Breast epithelium (tissue), 3 donors: ENCODE data around the gene SELE.

Experiments used
- POLR2AphosphoS5 ChIP-seq, 3 donors: sonication (generic); formaldehyde crosslinking; IDR thresholded peaks; one replicate each; pipeline ENCODE4 v1.6.1; 2017; ENCODE audit warnings: antibody characterized with exemption in 3 of 3
- TF ChIP-seq, protein P1 (sequence below), 3 donors: fragments of 450-650 bp; IDR thresholded peaks; one replicate each; pipeline ENCODE4 v1.5.1; 2016 to 2017; ENCODE audit warnings: antibody characterized with exemption in 3 of 3, mild to moderate bottlenecking in 3 of 3, moderate library complexity in 3 of 3

DNA sequence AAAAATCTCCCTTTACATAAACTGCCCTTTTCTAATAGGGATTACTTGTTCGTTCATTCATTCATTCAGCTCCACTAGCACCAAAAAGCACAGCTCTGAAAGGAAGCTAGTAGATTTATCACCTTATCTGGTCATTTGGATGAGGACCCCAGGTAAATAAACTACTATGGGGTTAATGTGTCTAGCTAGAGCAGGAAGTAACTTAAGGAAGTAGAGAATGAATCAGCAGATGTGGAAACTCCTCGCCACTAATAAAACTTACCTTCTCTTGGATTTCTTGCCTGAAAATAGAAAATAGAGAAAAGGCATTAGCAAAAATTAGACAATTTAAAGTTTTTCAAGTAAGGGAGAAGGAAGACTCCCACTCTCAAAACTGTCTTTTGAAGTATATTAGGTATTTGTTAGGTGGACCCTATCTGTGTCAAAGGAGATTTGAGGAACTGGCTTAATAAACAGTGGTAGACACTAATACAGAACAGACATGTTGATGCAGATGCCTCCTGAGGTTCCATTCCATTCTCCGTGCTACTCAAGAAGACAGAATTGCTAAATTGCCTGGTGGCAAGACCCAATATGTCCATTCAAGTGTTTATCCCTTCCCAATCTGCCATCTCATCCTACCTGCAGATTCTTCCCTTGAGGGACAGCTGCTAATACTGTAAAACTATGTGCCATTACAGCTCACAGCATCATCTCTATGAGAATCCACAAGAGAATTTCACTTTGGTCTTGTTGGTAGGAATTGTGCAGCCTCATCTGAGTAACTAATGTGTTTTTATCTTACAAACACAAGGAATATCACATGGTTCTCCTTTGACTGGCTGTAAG lies 37.4 kb downstream of the SELE start:
- TF ChIP-seq, protein P1, sequence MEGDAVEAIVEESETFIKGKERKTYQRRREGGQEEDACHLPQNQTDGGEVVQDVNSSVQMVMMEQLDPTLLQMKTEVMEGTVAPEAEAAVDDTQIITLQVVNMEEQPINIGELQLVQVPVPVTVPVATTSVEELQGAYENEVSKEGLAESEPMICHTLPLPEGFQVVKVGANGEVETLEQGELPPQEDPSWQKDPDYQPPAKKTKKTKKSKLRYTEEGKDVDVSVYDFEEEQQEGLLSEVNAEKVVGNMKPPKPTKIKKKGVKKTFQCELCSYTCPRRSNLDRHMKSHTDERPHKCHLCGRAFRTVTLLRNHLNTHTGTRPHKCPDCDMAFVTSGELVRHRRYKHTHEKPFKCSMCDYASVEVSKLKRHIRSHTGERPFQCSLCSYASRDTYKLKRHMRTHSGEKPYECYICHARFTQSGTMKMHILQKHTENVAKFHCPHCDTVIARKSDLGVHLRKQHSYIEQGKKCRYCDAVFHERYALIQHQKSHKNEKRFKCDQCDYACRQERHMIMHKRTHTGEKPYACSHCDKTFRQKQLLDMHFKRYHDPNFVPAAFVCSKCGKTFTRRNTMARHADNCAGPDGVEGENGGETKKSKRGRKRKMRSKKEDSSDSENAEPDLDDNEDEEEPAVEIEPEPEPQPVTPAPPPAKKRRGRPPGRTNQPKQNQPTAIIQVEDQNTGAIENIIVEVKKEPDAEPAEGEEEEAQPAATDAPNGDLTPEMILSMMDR (IDR thresholded peaks at IDR 0.05), result no peak
- no peak for TF ChIP-seq POLR2AphosphoS5 (IDR thresholded peaks at IDR 0.05)
